ENCODE data around the gene TMIGD1. TPM values are rescaled to one million over a fixed set of nuclear protein-coding genes. Genes with fewer than 3 reads are reported as not detected.
A peak's percentile ranks its signal among the peaks of the same experiment; 100 is the strongest.

Gene TMIGD1
- total and polyA plus RNA-seq, 2 of the 13 experiments (the other 11 are each of a cell fraction or from before 2014, with no cell fraction given), result not detected

DNA sequence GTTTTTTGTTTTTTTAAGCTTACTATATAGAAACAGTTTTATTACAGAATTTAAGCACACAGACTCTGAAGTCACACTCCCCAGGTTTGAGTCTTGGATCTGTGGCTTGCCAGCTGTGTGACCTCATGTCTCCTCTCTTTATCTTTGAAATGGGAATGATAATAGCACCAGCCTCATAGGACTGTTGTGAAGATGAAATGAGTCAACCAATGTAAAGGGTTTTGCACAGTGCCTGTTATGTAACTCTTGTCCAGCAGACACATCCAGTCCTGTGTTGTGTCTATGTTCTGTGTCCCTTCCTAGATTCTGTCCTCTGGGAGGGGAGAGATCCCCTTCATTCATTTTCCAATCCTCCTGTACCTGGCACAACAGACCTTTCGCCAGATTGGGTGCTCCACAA lies 41.8 kb upstream of the TMIGD1 start (continued):
- TF ChIP-seq, protein P1, sequence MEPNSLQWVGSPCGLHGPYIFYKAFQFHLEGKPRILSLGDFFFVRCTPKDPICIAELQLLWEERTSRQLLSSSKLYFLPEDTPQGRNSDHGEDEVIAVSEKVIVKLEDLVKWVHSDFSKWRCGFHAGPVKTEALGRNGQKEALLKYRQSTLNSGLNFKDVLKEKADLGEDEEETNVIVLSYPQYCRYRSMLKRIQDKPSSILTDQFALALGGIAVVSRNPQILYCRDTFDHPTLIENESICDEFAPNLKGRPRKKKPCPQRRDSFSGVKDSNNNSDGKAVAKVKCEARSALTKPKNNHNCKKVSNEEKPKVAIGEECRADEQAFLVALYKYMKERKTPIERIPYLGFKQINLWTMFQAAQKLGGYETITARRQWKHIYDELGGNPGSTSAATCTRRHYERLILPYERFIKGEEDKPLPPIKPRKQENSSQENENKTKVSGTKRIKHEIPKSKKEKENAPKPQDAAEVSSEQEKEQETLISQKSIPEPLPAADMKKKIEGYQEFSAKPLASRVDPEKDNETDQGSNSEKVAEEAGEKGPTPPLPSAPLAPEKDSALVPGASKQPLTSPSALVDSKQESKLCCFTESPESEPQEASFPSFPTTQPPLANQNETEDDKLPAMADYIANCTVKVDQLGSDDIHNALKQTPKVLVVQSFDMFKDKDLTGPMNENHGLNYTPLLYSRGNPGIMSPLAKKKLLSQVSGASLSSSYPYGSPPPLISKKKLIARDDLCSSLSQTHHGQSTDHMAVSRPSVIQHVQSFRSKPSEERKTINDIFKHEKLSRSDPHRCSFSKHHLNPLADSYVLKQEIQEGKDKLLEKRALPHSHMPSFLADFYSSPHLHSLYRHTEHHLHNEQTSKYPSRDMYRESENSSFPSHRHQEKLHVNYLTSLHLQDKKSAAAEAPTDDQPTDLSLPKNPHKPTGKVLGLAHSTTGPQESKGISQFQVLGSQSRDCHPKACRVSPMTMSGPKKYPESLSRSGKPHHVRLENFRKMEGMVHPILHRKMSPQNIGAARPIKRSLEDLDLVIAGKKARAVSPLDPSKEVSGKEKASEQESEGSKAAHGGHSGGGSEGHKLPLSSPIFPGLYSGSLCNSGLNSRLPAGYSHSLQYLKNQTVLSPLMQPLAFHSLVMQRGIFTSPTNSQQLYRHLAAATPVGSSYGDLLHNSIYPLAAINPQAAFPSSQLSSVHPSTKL (CRISPR knock-in tag; IDR thresholded peaks at IDR 0.05), result peak; percentile 37; the same call in 1 of the 2 replicates
- TF ChIP-seq ZNF652 (CRISPR knock-in tag; IDR thresholded peaks at IDR 0.05; ENCODE audit: borderline replicate concordance, low read depth) (no peak), ZFP41 (CRISPR knock-in tag; IDR thresholded peaks at IDR 0.05; ENCODE audit: borderline replicate concordance) (no peak), EED (CRISPR knock-in tag; IDR thresholded peaks at IDR 0.05) (no peak), TEAD3 (CRISPR knock-in tag; optimal IDR thresholded peaks at IDR 0.05; ENCODE audit: borderline replicate concordance) (peak; percentile 26), NAIF1 (CRISPR knock-in tag; IDR thresholded peaks at IDR 0.05; ENCODE audit: borderline replicate concordance) (no peak), TOPORS (CRISPR knock-in tag; IDR thresholded peaks at IDR 0.05) (no peak)
- TF ChIP-seq, protein P2, sequence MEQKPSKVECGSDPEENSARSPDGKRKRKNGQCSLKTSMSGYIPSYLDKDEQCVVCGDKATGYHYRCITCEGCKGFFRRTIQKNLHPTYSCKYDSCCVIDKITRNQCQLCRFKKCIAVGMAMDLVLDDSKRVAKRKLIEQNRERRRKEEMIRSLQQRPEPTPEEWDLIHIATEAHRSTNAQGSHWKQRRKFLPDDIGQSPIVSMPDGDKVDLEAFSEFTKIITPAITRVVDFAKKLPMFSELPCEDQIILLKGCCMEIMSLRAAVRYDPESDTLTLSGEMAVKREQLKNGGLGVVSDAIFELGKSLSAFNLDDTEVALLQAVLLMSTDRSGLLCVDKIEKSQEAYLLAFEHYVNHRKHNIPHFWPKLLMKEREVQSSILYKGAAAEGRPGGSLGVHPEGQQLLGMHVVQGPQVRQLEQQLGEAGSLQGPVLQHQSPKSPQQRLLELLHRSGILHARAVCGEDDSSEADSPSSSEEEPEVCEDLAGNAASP (CRISPR knock-in tag; IDR thresholded peaks at IDR 0.05; ENCODE audit: borderline replicate concordance), result peak; percentile 34; the same call in 1 of the 2 replicates
- TF ChIP-seq, protein P3, sequence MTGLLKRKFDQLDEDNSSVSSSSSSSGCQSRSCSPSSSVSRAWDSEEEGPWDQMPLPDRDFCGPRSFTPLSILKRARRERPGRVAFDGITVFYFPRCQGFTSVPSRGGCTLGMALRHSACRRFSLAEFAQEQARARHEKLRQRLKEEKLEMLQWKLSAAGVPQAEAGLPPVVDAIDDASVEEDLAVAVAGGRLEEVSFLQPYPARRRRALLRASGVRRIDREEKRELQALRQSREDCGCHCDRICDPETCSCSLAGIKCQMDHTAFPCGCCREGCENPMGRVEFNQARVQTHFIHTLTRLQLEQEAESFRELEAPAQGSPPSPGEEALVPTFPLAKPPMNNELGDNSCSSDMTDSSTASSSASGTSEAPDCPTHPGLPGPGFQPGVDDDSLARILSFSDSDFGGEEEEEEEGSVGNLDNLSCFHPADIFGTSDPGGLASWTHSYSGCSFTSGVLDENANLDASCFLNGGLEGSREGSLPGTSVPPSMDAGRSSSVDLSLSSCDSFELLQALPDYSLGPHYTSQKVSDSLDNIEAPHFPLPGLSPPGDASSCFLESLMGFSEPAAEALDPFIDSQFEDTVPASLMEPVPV (CRISPR knock-in tag; IDR thresholded peaks at IDR 0.05), result no peak
- TF ChIP-seq, protein P4, sequence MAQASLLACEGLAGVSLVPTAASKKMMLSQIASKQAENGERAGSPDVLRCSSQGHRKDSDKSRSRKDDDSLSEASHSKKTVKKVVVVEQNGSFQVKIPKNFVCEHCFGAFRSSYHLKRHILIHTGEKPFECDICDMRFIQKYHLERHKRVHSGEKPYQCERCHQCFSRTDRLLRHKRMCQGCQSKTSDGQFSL (CRISPR knock-in tag; IDR thresholded peaks at IDR 0.05), result no peak
